Measurements from ENCODE around the gene SLC22A2.

The SLC22A2 gene

DNA sequence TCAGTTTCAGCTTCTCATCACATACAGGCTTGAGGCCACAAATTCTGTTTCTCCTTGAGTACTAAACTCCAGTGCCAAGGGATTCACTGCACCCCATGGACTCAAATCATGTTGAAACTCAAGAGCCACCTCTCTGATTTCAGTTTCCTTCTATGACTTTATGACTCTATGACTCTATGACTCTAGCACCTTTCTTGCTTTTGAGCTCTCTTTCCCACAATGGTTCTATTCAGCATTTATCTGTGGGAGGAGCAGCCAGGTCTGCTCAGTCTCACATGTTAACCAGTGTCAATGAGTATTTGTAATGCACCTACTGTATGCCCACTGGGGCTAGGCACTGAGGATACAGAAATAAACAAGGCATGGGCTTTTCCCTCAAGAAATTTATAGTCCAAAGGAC is 14.6 kb upstream of the SLC22A2 start:
- DNase-seq: no peak

DNA sequence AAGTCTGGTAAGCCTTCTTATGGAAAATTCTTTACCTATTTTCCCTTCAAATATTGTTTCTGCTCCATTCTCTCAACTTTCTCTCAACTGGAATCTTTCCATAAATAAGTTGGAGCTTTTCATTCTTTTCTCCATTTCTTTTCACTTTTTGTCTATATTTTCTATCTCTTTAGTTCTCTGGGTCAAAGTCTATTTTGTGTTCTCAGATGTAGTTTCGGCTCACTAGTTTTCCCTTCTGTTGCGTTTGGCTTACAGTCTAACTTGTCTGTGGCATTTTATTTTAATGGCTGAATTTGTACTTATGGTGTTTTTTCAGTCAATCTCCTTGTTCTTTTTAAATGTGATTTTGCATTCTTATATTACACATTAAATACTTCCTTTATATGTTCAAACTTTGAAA is 14.1 kb upstream of the SLC22A2 start:
- no peak for DNase-seq

DNA sequence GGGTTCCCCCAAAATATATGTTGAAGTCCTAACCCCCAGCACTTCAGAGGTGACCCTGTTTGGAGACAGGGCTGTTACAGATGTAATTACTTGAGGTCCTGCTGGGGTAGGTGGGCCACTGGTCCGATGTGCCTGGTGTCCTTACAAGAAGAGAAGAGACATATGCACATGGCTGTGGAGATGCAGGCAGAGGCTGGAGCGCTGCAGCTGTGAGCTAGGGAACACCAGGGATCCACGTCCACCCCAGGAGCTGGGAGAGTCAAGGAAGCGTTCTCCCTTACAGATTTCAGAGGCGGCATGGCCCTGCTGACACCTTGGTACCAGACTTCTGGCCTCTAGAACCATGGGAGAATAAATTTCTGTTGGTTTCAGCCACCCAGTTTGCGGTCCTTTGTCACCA is 11.7 kb upstream of the SLC22A2 start:
- DNase-seq: no peak

DNA sequence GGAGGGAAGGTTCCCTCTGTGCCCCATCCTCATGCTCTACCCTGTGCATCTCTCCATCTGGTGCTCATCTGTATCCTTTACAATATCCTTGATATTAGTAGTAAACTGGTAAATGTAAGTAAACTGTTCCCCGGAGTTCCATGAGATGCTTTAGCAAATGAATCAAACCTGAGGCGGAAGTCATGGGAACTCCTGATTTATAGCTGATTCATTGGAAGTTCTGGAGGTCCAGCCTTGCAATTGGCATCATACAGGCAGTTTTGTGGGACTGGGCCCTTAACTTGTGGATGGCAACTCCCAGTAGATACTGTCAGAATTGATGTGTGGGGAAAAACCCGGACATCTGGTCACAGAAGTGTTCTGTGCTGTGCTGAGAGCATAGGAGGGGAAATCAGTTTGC is 11.2 kb upstream of the SLC22A2 start:
- no peak for DNase-seq

DNA sequence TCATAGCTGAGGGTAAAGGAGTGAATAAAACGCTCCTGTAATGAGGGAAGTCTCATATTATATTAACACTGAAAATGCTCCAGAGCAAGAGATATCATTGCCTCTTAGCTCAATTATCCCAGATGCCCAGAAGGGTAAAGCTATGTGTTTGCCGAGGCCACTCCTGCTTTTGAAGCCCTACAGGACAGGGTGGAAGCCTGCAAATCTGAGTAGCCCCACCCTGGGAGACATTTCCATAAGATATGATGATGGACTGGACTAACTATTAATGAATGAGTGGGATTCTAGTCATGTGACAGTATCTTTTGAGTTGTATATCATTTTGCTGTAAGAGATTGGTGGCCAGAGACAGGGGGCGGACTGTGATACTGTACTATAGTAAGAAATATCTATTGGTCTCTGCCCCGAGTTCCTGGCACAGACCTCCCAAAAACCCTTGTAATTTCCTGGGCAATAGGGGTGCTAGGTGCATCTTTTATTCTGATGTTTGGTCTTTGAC is 10.5 kb upstream of the SLC22A2 start:
- DNase-seq: no peak

DNA sequence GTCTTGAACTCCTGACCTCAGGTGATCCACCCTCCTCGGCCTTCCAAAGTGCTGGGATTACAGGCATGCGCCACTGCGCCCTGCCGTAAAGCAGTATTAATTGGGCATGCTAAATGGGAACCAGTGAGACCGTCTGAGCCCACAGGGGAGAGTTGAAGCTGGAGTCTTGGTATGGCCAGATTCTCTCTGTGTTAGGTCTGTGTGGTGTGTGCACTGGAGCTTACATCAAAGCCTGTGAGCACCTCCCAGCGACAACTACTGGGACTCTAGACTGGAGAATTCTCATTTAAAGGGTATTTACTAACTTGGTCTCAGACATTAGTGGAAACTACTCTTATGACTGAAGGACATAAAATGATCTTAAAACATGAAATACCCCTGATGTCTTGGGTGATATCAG is 8.5 kb upstream of the SLC22A2 start:
- no peak for DNase-seq

DNA sequence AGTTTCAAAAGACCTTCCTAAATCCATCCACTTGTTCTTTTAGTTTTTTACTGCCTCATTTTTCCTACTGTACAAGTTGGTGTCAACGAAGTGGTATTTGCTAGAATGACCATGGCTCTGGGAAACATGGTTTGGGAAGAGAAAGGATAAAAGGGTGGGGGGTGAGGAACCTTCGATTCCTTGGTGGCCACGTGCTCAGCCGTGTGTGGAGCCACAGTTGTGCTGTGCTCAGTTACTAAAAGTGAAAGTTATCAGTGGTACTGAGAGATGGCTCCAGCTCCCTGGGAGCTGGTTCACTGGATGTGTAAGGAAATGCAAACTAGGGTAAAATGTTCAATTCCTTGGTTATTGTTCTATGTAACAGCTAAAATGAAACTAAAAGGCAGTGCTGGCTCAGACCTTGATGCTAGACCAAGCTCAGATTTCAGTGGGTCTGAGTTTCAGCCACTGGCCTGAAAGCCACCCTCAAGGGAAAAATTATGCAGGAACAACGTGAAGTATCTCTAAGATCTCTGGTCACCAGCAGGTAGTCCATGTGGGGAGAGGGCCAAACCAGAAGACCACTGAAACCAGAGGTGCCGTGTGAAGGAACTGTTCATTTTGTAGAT is 7.4 kb upstream of the SLC22A2 start:
- DNase-seq: no peak

DNA sequence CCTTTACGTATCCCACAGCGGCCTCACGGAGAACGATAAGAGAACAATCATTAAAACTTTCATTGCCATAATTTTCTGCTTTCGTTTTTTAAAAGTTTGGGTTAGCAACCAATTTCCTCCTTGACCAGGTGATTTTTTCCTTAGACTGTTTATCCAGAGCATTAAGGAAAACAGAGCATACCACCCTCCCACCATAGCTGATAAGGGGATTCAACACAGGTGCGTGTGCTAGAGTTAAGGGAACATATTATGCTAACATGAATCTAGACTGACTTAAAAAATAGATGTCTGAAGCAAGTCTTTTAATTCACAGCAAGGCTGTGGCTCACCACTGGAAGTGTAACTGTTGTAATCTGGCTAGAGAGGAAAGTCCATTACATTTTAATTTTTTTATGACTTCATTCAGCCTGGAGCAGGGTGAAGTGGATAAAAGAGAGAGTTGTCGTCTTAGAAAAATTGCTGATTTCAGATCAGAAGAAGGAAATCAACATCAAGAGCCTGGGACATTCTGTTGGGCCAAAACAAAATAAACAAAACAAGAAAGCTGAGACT is 5.5 kb upstream of the SLC22A2 start:
- DNase-seq: no peak

DNA sequence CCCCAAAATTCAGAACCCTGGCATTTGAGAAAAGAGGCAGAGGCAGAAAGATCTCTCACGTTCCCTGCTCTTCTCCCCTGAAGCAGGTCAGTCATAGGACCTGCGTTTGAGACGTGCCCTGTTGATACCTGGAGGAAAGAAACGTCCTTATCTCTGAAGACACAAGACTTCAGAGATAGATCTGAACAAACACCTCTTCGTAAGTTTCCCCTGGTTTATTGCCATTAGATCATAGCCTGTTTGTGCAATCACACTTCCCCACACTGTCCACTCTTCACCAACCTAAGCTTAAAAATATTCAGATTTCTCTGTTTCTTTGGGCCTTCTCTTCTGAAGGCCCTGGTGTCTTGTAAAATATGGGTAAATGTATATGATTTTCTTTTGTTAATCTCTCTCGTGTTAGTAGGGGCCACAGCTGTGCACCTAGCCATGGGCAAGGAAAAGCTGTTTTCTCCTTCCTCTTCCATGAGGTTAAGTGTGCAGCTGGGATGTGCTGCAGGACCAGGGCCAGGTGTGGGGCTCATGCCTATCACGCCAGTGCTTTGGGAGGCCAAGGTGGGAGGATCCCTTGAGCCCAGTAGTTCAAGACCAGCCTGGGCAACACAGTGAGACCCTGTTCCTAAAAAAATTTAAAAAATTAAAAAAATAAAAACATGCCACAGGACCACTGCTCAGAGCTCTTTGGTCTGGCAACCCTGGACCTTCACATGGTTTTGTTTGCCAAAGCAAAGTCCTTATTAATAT is 4.7 kb upstream of the SLC22A2 start:
- no peak for DNase-seq

DNA sequence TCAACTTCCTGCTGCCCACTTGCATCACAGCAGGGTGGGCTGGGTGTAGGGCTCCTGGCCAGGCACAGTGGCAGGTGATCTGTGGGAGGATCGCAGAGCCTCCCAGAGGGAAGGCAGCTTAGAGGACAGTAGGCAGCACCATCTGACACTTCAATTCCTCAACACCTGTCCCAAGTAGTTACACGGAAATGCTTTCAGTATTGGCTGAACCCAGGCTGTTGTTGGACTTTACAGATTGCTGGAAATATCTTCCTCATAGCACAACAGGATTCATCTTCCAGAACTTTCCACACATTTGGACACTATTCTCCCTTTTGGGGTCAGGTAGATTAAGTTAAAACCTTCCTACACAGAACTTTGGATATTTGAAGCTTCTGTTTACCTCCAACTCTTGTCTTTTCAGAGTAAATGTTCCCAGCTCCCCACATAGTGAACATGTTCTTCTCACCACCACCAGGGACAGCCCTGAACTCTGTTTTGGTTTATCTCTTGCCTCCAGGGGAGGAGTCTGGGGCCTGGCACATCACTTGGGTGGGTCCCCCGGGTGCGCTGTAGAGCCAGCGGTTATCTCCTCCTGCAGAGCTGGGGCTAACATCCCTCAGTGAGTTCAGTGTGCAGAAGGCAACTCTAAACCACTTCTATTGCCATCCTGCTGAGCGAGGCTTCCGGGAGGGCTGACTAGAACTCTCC is 3.5 kb upstream of the SLC22A2 start:
- no peak for DNase-seq

DNA sequence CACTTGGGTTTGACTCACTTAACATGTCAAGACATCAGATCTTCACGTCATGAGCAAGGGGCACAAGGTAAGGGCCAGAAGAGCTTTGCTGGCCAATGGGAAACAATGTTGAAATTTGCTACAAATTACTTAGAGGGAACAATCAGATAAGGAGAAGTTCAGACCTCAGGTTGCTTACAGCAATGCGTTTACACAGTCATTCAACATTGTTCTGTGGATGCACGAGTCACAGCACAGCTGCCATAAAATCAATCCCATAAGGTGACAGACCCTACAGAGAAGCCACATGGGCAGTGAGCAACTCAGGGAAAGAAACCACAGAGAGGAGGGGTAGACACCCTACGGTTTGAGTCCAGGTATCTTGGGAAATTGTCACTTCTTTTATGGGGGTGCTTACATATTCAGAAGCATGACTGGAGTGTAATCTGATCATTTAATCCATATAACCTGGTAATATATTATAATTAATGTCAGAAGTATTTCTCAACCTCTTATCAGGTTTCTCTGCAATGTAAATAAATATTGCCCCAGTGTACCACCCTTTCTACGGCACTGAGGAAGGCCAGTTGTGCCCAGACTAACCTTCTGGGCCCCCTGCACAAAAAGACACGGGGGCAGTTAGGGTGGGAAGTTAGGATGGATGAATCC is 2.3 kb upstream of the SLC22A2 start:
- no peak for DNase-seq

DNA sequence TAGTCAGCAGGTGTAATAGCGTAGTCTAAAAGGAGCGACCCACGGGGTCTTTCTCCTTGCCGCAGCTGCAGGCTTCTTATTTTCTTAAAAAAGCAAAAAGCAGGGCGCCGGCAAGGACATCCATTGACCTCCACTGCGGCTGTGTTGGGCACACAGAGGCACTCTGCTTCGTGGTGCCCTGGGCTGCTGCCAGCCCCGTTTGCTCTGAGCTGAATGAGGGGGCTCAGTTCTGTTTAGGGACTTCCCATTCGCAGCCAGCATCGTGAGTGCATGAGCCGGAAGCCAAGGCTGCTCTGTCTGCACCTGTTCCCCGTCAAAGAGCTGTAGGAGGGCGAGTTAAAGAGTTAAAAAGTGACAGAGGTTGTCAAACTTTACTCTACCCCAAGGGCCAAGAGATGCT is 1.7 kb upstream of the SLC22A2 start:
- no peak for DNase-seq

DNA sequence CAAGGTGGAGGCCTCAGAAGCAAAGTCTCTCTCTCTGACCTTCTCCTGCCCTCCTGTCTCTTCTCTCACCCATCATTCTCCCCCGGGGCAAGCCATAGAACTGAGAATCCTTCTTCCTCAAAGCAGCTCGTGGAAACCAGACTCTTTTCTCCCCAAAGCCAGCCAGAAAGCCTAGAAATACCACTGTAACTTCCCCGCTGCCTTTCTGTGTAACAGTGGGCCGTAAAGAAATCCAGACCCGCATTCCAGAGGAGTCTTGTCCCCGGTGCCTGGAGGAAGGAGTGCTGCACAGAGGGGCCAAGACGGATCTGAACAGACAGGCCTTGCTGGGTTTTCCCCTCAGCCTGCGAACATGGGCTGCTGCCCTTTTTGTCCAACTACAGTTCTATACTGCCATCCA is 977 bp upstream of the SLC22A2 start:
- no peak for DNase-seq

DNA sequence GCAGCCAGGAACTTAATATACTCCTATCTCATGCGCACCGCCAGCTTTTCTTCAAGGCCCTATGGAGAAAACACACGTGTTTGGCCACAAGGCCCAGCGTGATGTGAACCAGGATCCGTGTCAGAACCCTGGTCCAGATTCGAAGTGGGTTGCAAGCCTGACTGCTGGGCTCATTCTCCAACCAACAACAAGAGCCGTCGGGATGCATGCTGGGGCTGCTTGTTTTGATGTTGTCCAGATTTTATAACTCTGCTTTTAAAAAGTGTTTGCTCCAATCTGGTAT is 463 bp upstream of the SLC22A2 start:
- DNase-seq: no peak

DNA sequence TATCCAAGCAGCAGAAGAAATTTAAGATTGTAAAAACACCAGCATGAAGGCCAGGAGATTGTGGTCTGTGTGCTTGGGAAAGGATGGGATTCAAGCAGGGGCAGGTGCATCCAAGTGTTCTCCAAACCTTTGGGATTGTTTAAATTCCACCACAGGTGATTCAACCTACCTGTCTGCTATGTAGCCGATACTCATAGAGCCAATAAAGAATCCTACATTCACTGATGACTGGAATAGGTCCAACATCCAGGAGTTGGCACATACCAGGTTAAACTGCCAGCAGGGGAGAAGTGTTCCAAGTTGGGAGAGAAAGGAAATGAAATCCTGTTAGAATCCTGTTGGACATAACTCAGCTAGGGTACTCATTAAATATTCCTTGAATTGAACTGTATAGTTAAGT is 2.2 kb downstream of the SLC22A2 start:
- DNase-seq: no peak

DNA sequence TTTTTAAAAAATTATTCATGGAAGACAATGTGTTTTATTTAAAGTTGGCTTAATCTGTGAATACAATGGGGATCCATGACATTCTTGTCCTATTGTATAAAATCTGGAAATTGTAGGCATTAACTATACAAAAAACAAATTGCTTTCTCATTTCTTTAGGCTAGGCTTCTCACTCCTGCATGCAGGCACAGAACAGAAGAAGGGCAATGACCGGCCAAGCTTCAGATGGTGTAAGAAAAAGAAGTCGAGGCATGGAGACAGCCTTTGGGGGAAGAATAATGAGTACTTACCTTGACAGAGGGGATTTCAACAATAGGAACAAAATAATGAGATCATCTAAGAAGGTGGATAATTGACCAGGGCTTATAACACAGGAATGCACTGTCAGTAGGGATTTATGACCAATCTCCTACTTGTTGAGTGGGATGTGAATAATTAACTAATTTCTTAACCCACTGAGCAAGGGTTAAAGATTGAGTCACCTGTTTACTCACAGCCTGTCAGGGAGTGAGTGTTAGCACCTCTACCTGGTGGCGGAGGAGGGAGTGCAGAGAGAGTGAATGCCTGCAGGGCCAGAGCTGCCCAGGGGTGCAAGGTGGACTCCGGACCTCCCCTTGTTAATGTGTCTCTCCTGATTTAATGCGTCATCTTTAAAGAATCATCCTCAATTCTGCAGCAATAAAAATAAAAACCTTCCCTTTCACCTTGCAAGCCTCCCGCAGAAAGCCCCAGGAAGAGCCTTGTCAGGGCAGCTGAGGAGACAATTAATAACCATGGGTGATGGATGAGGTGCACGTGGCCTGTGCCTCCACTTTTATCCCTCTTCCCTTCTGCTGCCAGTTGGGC is 3.9 kb downstream of the SLC22A2 start:
- DNase-seq: no peak

DNA sequence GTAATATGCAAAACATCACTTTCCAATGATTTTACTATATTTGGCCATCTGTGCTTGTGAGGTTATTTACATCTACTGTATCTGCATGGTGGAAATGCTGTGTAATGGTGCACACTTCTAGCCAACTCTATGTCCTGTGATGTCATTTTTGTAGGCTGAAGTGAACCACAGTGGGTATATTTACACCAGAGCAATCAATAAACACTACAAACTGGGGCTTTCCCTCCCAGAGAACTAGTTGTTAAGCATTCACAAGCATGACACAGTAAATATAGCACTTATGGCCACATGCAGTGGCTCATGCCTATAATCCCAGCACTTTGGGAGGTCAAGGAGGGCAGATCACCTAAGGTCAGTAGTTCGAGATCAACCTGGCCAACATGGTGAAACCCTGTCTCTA is 4.9 kb downstream of the SLC22A2 start:
- DNase-seq: no peak

DNA sequence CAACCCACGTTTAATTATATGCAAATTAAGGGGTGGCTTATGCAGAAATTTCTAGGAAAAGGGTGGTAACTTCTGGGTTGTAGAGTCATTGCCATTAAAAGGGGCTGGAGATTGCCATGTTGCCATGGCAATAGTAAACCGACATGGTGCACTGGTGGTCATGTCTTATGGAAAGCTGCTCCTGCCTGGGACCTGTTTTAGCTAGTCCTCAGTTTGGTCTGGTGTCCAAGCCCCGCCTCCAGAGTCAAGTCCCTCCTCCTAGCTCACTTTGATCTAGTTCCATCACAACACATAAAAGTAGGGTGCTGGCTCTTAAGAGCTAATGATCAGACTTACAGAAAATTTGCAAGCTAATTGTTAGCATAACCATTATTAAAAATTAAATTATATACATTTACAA is 5.3 kb downstream of the SLC22A2 start:
- DNase-seq: no peak

DNA sequence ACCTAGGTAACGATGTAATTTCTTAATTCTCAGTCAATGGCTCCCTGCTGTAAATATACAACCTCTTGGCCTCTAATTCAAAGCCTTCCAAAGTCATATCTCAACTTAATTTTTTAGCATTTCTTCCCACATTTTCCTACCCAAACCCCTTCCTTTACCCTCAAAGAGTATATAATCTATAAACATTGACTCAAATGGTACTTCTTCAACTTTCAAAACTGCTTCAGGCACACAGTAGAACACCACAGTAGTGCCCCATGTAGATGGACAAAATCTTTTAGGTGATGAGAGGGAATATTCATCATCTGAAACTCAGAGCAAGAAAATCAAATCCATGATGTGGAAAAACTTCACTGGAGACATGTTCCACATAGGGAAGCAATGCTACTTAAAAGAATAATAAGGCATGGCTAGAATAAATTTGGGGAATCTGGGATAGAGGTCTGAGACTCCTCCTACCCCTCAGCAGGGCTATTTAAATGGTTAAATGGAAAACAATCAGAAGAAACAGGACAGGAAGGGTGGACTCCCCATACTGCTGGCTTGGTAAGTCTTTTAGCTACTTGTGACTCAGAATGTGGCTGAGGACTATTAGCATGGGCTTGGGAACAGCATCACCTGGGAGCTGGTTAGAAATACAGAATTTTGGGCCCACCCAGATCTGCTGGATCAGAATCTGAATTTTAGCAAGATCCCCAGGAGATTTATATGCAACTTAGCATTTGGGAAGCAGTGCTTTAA is 6.4 kb downstream of the SLC22A2 start:
- no peak for DNase-seq

DNA sequence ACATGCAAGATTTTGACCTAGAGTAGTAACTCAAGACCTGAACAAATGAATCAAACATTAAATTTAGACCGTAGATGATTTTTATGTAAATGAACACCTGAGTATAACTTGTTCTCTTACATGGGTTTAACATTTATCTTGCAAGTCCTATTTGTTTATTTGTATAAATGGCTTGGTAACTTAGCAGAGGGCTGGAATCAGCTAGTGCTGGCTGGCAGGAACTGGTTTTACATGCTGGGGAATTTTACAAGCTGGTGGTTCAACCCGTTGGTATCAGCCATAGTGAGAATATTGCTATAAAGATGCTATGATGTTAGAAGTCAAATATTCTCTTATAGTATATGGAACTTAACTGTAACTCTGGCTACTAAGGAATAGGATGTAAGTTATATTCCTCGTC is 8.9 kb downstream of the SLC22A2 start:
- no peak for DNase-seq

DNA sequence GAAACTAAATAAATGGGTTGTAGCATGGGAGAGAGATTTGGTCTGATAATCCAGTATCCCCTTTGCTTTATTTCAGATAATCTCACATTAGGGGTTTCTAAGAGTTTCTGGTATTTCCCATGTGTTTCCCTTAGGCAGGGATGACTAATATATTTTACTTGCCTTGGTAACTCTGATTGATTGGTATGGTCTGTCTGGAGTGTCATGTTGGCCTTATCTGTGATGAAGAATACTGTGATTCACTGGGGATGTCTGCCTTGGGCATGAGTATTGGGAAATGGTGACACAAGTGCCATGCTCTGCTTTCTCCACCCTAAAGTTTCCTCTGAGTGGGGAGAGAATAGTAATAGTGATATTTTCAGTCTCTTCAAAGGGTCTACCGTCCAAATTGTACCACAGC is 10.1 kb downstream of the SLC22A2 start:
- DNase-seq: no peak

DNA sequence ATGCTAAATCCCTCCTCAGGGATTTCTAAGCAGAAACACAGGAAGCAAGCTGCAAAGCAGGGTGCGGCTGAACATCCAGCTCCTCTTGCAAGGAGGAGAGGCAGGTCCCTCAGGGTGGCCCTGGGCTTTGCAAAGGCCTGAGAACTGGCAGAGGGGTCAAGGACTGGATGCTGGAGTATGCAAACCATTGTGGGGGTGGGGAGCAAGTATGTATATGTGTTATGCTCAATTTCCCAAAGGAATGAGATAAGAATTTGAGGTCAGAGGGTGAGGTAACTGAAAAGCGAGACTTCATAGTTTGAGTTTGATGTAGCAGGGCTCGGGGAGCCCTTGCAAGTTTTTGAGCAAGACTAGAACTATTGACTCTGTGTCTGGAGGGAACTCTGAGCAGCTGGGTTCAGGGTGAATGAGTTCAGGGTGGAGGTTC is 11.2 kb downstream of the SLC22A2 start:
- DNase-seq: no peak
